VCaP (cell line): ENCODE results near the gene XYLT1.

Source experiments
- H3K27ac ChIP-seq: fragments of 450-650 bp; 2 replicates; pipeline ENCODE4 v1.5.1; 2017
- CTCF ChIP-seq: fragments of 450-650 bp; conservative IDR thresholded peaks from 2 replicates; pipeline ENCODE4 v1.5.1; 2017; ENCODE audit warnings: mild to moderate bottlenecking, moderate library complexity

The XYLT1 gene

GRCh38 chr16:17193566-17194100 is 277.1 kb downstream of the XYLT1 start:
- no peak overlapping the region for H3K27ac ChIP-seq
- TF ChIP-seq CTCF: no peak

GRCh38 chr16:17184026-17184425 is 286.7 kb downstream of the XYLT1 start:
- TF ChIP-seq CTCF: no peak
- no peak overlapping the region for H3K27ac ChIP-seq

- no peak overlapping the region for H3K27ac ChIP-seq
- no peak for TF ChIP-seq CTCF
Measured at GRCh38 chr16:17177959-17178905, 292.5 kb downstream of the XYLT1 start.

- no peak for TF ChIP-seq CTCF
- no peak overlapping the region for H3K27ac ChIP-seq
Measured at GRCh38 chr16:17177242-17177958, 293.4 kb downstream of the XYLT1 start.

GRCh38 chr16:17176199-17176598 is 294.6 kb downstream of the XYLT1 start:
- TF ChIP-seq CTCF: no peak
- no peak overlapping the region for H3K27ac ChIP-seq

- H3K27ac ChIP-seq: no peak overlapping the region
Measured at GRCh38 chr16:17173281-17173680, 297.5 kb downstream of the XYLT1 start.

More at GRCh38 chr16:17173281-17173680, 297.5 kb downstream of the XYLT1 start:
- no peak for TF ChIP-seq CTCF
